PC-9 (cell line): ENCODE results near the gene AP2M1. TPM values are rescaled to one million over a fixed set of nuclear protein-coding genes. Genes with fewer than 3 reads are reported as not detected.

ENCODE experiments used
- BruUV-seq: library from RNA; stranded (reverse); fragments of 400-500 nt; replicated peaks from 2 replicates; lab custom pipeline; 2021; lab: Mats Ljungman, UMichigan
- CTCF ChIA-PET: fragments of 300-600 bp; sonication (Branson Sonifier 250); formaldehyde crosslinking; loops from one replicate; lab custom pipeline; 2022; ENCODE audit warnings: antibody characterized with exemption; lab: Charles Lee
- POLR2A ChIA-PET: fragments of 300-600 bp; sonication (Branson Sonifier 250); formaldehyde crosslinking; loops from one replicate; lab custom pipeline; 2022; ENCODE audit warnings: antibody characterized with exemption; ENCODE audit not compliant: unreplicated experiment; lab: Charles Lee
- DNase-seq, 2 experiments: peaks; one replicate each; pipeline versions ENCODE4 v3.0.0 to v3.0.0-alpha.2; 2015 to 2022; ENCODE audit warnings: mixed read lengths in 1 of 2
- H2AFZ ChIP-seq: fragments of 200-600 bp; sonication (generic); 2 replicates; pipeline ENCODE4 v1.8.1; 2017; ENCODE audit warnings: antibody characterized with exemption
- H3F3A ChIP-seq: fragments of 200-600 bp; sonication (generic); 2 replicates; pipeline ENCODE4 v1.8.1; 2017; ENCODE audit warnings: antibody characterized with exemption, mild to moderate bottlenecking, low read depth; ENCODE audit not compliant: insufficient read depth
- H3K27ac ChIP-seq: fragments of 200-600 bp; sonication (generic); 2 replicates; pipeline ENCODE4 v1.6.1; 2016; ENCODE audit warnings: mixed run types
- H3K27me3 ChIP-seq: fragments of 200-600 bp; sonication (generic); 2 replicates; pipeline ENCODE4 v1.6.1; 2016; ENCODE audit warnings: low read depth, mixed run types; ENCODE audit not compliant: insufficient read depth
- H3K36me3 ChIP-seq: fragments of 200-600 bp; sonication (generic); 2 replicates; pipeline ENCODE4 v1.6.1; 2016; ENCODE audit warnings: low read depth, mixed run types
- H3K4me1 ChIP-seq: fragments of 200-600 bp; sonication (generic); replicated peaks from 2 replicates; pipeline ENCODE4 v1.6.1; 2016; ENCODE audit warnings: mixed run types; ENCODE audit not compliant: insufficient read depth
- H3K4me2 ChIP-seq: fragments of 200-600 bp; sonication (generic); 2 replicates; pipeline ENCODE4 v1.6.1; 2017; ENCODE audit warnings: mixed run types
- H3K4me3 ChIP-seq: fragments of 200-600 bp; sonication (generic); 2 replicates; pipeline ENCODE4 v1.6.1; 2016; ENCODE audit warnings: mixed run types
- H3K79me2 ChIP-seq: fragments of 200-600 bp; sonication (generic); 2 replicates; pipeline ENCODE4 v1.6.1; 2017; ENCODE audit warnings: low read depth, mixed run types
- H3K9me2 ChIP-seq: fragments of 200-600 bp; sonication (generic); 2 replicates; pipeline ENCODE4 v1.8.1; 2017; ENCODE audit warnings: mild to moderate bottlenecking; ENCODE audit not compliant: insufficient read depth
- H3K9me3 ChIP-seq: fragments of 200-600 bp; sonication (generic); 2 replicates; pipeline ENCODE4 v1.8.1; 2016; ENCODE audit warnings: low read depth; ENCODE audit not compliant: insufficient read depth
- H4K20me1 ChIP-seq: fragments of 200-600 bp; sonication (generic); 2 replicates; pipeline ENCODE4 v1.8.1; 2017; ENCODE audit not compliant: insufficient read depth
- EZH2 ChIP-seq: fragments of 200-600 bp; sonication (generic); IDR thresholded peaks from 2 replicates; pipeline ENCODE4 v1.8.0; 2017; ENCODE audit warnings: antibody characterized with exemption, low read depth
- intact Hi-C: fragments of 100-400 bp; cut with micrococcal nuclease; formaldehyde crosslinking; loops from one replicate; pipeline ENCODE4 v1.10.0; 2022; ENCODE audit not compliant: unreplicated experiment
- total RNA-seq: library from RNA; stranded (reverse); gene quantifications from 2 replicates; pipeline ENCODE4 v1.2.3, GENCODE V29; 2021
- TF ChIP-seq, protein P1 (sequence below): fragments of 200-600 bp; sonication (generic); conservative IDR thresholded peaks from 2 replicates; pipeline ENCODE4 v1.6.1; 2017; ENCODE audit warnings: mixed run types, antibody characterized with exemption, mild to moderate bottlenecking, moderate library complexity

The AP2M1 gene
- total RNA-seq, 1 experiment from 2014 or later = 606 TPM

DNA sequence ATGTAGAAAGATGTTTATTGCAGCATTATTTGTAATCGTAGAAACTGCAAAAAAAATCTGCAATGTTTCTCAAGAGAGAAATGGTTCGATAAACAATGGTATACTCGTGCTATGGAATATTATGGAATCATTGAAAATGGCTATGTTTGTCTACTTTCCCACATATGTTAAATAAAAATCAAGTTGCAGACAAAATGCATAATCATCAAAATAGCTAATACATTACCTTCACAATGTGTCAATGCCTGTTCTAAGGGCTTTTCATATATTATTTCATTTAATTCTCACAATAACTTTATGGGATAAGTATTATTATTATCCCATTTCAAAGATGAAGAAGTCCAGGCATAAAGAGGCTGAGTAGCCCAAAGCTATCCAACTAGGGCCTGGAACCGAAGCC lies 41.7 kb upstream of the AP2M1 start:
- Histone ChIP-seq H3K4me2 (peak overlapping the region; percentile 91), H3K9me3 (no peaks in the 10 kb centered on the region), H3K4me3 (peak overlapping the region; percentile 80), H3K4me1 (peaks cover 25% of the 10 kb centered on the region), H3K36me3 (no peaks in the 10 kb centered on the region), H4K20me1 (no peaks in the 10 kb centered on the region), H3K27me3 (no peaks in the 10 kb centered on the region), H3F3A (peaks cover 19% of the 10 kb centered on the region), H3K9me2 (no peaks in the 10 kb centered on the region), H2AFZ (no peak overlapping the region), H3K27ac (no peak overlapping the region), H3K79me2 (peaks cover 32% of the 10 kb centered on the region)
- CTCF ChIA-PET = interaction anchor here (0.7 to 0.8 kb wide), 2 partner anchors 44 to 76 kb away, joined by 4 to 5 read pairs; no protein-coding TSS in a partner anchor
- TF ChIP-seq EZH2 = no peak
- TF ChIP-seq, protein P1, sequence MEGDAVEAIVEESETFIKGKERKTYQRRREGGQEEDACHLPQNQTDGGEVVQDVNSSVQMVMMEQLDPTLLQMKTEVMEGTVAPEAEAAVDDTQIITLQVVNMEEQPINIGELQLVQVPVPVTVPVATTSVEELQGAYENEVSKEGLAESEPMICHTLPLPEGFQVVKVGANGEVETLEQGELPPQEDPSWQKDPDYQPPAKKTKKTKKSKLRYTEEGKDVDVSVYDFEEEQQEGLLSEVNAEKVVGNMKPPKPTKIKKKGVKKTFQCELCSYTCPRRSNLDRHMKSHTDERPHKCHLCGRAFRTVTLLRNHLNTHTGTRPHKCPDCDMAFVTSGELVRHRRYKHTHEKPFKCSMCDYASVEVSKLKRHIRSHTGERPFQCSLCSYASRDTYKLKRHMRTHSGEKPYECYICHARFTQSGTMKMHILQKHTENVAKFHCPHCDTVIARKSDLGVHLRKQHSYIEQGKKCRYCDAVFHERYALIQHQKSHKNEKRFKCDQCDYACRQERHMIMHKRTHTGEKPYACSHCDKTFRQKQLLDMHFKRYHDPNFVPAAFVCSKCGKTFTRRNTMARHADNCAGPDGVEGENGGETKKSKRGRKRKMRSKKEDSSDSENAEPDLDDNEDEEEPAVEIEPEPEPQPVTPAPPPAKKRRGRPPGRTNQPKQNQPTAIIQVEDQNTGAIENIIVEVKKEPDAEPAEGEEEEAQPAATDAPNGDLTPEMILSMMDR = no peak
- intact Hi-C loops = no loop called here
- BruUV-seq = no TSS peak
- DNase-seq = no peak
- POLR2A ChIA-PET = no interaction called here

DNA sequence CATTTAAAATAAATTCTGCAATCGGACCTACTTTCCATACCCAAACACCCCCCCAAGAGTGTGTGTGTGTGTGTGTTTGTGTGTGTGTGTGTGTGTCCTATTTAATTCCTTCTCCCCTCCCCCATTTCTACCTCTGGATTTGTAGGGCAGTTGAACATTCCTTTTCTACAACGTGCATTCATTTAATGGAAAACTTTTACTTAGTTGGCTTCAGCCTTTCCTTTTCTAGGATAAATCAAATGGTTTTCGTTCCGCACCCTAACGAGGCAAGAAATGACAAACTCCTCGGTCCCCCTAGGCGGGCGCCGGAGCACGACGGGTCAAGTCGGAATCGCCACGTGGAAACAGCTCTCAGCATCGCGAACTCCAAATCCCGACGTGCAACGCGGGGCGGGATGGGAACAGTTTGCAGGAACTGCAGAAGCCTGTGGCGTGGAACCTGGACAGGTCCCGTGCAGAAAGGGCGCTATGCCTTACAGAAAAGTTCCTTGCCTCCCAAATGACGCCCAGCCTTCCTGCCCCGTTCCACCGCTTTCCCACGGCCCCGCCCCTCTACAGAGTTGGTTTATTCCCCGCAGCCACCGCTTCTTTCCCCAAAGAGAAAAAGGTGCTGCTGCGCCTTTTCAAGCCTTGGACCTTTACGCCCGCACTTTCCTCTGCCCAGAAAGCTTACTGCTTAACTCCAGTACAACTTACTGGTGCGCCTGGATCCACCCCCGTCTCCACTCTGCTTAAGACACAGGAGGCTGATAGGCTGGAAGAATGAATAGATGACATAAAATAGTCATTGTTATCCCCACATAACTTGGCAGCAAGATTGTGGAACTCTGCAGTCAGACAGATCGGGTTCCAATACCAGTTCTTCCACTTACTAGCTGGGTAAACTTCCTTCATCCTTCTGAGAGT lies 40.6 kb upstream of the AP2M1 start:
- intact Hi-C loops = loop anchor here (1.0 to 2.0 kb wide), 5 partner anchors 40 to 168 kb away; partner anchors contain the start of genes ABCC5 and AP2M1
- Histone ChIP-seq H3K27ac (peak overlapping the region; percentile 79), H3K9me3 (no peaks in the 10 kb centered on the region), H3K36me3 (no peaks in the 10 kb centered on the region), H4K20me1 (no peaks in the 10 kb centered on the region), H3K4me1 (peaks cover 25% of the 10 kb centered on the region), H3K9me2 (no peaks in the 10 kb centered on the region), H3F3A (peaks cover 19% of the 10 kb centered on the region), H3K27me3 (no peaks in the 10 kb centered on the region), H3K4me3 (peak overlapping the region; percentile 80), H2AFZ (peak overlapping the region; percentile 94), H3K79me2 (peaks cover 42% of the 10 kb centered on the region), H3K4me2 (peak overlapping the region; percentile 91)
- TF ChIP-seq, protein P1 = no peak
- TF ChIP-seq EZH2 = no peak
- no TSS peak for BruUV-seq
- POLR2A ChIA-PET = interaction anchor here (0.5 to 0.7 kb wide), 9 partner anchors 81 to 1503 kb away, joined by 3 to 11 read pairs (median 3); no protein-coding TSS in a partner anchor
- peak; percentile 86 to 98 for DNase-seq
- CTCF ChIA-PET = interaction anchor here (0.6 to 1.6 kb wide), 5 partner anchors 77 to 665 kb away, joined by 3 to 4 read pairs (median 4); partner anchors contain the start of gene ABCC5

DNA sequence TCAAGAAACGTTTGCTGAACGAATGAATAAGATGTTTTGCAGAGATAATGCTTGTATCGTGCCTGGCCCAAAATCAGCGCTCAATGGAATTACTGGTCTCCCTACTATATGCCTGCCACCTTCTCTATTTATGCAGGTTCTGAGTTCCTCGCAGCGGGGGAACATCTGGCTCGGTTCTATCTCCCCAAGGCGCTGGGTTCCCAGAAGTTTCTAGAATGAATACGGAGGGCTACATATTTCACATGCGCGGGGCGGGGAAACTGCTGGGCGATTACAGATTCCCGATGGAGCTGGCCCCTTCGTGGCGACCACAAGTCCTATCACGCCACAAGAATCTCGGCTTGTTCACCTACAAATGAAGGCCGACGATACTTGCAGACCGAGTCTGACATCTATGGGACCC lies 39.9 kb upstream of the AP2M1 start:
- TSS peak; percentile 85 for BruUV-seq
- Histone ChIP-seq H3K4me1 (peaks cover 25% of the 10 kb centered on the region), H3K9me2 (no peaks in the 10 kb centered on the region), H4K20me1 (no peaks in the 10 kb centered on the region), H3F3A (peaks cover 19% of the 10 kb centered on the region), H3K4me3 (peak overlapping the region; percentile 80), H3K27ac (peak overlapping the region; percentile 79), H3K36me3 (no peaks in the 10 kb centered on the region), H3K9me3 (no peaks in the 10 kb centered on the region), H3K27me3 (no peaks in the 10 kb centered on the region), H2AFZ (peak overlapping the region; percentile 94), H3K4me2 (peak overlapping the region; percentile 91), H3K79me2 (peaks cover 42% of the 10 kb centered on the region)
- ChIA-PET CTCF (interaction anchor here (0.7 to 1.6 kb wide), 2 partner anchors 11 to 95 kb away, joined by 3 to 4 read pairs; no protein-coding TSS in a partner anchor), POLR2A (interaction anchor here (0.5 to 0.7 kb wide), 5 partner anchors 129 to 1502 kb away, joined by 3 to 11 read pairs (median 4); no protein-coding TSS in a partner anchor)
- TF ChIP-seq, protein P1 = no peak
- no peak for TF ChIP-seq EZH2
- DNase-seq = no peak
- intact Hi-C loops = loop anchor here (1.0 to 2.0 kb wide), 6 partner anchors 21 to 168 kb away; partner anchors contain the start of genes ABCC5, AP2M1 and DVL3
